HG02840 (cell line): Measurements from ENCODE around the gene CNGB1.
"Not testable (repeated sequence)": the region's sequence is repeated elsewhere in the genome, so short reads cannot be mapped to it uniquely, and the experiment has no call there.

Experiments used
- ATAC-seq: cut with Tn5 transposase; IDR thresholded peaks from one replicate; pipeline ENCODE4 v1.9.1; 2021; ENCODE audit warnings: mild to moderate bottlenecking, moderate library complexity, moderate number of reproducible peaks; ENCODE audit not compliant: unreplicated experiment, low FRiP score

CNGB1 gene

DNA sequence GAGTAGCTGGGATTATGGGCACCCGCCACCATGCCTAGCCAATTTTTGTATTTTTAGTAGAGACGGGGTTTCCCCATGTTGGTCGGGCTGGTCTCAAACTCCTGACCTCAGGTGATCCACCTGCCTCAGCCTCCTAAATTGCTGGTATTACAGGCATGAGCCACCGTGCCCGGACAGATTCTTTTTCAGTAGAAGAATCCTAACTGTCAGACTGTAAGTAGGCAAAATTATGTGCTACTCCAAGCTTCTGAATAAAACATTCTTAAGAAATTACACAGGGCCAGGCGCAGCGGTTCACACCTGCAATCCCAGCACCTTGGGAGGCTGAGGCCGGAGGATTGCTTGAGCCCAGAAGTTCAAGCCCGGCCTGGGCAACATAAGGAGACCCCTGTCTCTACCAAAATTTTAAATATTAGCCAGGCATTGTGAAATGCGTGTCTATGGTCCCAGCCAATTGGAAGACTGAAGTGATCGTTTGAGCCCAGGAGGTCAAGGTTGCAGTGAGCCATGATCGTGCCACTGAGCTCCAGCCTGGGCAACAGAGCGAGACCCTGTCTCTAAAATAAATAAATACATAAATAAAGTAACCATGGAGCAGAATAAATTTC, 101.9 kb downstream of the CNGB1 start:
- no peak for ATAC-seq

DNA sequence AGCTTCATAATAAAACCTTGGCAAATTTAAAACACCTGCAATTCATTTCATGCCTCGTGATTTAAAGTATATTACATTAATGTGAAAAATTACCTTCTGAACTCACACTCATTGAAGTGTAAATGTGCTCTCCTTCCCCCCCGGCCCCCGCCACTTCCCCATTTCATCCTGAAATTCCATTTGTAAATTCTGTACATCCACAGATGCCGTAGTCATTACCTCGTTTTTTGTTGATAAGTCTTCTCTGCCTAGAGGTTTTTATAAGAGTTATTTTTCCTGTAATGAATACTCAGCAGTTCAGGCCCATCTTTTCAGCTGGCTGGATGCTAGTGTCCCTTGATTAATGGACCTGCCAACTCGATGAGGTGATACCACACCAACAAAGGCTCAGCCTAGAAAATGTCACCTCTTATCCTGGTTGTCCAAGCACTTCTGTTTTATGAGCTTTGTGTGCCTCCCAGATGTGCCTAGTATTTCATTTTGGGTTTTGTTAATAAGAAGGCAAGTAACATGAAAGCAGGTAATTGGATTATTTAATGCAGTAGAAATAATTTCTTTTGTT, 103.8 kb downstream of the CNGB1 start:
- no peak for ATAC-seq

DNA sequence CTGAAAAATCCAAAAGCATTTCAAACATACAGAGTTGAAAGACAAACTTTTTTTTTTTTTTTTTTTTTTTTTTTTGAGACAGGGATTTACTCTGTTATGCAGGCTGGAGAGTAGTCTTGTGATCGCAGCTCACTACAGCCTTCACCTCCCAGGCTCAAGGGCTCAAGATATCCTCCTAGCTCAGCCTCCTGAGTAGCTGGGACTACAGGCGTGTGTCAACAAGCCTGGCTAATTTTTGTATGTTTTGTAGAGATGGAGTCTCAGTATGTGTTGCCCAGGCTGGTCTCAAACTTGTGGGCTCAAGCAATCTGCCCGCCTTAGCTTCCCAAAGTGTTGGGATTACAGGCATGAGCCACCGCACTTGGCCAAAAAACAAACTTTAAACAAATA, 104.4 kb downstream of the CNGB1 start:
- no peak for ATAC-seq

DNA sequence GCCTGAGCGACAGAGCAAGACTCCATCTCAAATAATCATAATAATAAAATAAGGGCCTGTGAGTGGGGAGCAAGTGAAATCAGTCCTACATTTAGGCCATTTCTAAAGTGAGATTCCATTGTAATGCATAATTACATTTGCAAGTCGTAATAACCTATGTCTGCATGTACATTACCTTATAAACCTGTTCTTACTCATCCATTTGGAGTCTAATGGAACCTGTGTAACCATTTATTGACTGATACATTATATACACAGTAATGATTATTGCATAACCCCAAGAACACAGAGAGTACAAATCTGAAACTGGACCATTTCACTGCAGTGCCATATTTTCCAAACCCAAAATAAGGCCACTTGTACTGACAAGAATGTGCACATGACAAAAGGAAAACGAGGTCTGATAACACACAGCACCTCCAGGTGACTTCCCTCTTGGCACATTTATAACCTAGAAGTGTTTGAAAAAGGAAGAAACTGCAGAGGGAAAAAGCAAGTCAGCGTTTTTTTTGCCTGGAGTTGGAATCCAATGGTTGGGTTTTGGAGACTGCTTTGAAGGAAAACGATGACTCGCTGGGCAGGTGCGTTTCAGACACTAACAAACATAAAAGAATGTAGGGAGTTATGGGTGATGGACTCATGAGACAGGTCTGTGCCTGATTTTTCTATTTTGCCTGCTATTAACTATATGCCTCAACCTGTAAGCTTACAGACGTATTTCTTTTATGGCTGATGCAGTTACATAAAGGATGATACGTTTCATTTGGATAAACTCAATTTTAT, 105.0 kb downstream of the CNGB1 start:
- no peak for ATAC-seq

DNA sequence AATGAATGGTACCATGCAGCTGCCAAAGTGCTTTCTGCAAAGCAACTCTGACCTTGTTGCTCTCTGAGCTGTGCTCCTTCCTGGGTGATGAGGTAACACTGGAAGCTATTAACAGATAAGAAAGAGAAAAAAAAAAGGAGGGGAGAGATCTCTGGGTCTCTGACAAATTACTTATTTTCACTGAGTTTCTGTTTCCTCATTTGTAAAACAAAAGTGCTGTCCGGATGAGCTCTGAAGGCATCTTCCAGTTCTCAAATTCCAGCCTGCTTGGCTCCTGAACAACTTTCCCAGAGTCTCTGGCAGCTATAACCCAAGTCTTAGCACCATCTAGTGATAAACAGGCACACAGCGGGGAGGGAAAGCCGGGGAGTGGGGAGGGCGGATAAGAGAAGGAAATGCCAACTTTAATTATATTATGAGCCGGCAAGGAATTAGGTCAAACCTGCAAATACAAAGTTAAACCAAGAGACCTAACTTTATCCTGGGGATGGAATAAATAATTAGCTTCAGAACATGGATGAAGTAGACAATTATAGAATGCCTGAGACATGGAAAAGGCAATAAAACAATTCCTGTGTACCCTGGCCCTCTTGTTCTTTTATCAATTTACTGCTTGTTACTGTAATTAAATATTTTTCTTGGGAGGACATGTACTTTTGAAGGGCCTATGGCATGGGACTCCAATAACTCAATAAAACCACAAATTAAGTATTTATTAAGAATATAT, 107.3 kb downstream of the CNGB1 start:
- ATAC-seq = no peak

DNA sequence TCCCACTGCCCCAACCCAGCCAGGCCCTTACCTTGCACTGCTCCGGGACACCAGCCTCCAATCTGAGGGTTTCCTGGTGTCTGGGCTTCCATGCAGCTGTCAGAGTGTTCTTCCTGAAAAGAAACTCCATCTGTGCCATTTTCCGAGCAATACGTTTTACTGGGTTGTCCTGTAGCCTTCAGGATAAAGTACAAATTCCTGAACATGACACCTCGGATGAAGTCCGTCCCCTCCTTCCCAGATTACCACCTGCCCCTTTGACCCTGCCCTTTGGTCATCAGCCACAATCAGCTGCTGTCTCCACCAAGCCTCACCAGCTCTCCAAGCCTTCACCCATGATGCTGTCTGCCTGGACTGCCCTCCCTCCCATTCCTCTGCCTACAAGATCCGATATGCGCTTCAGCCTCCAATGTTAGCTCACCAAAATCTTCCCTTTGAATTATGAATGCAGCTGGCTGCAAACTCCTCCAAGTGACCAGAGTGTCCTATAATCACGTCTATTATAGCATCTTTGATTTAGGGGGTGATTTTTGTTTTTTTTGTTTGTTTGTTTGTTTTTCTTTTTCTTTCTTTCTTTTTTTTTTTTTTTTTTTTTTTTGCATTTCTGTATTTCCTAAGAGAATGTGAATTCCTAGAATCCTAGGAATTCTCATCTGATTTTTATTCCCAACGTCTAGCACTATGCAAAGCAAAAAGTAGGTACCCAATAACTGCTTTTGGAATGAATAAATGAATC, 108.1 kb downstream of the CNGB1 start:
- ATAC-seq = no peak

DNA sequence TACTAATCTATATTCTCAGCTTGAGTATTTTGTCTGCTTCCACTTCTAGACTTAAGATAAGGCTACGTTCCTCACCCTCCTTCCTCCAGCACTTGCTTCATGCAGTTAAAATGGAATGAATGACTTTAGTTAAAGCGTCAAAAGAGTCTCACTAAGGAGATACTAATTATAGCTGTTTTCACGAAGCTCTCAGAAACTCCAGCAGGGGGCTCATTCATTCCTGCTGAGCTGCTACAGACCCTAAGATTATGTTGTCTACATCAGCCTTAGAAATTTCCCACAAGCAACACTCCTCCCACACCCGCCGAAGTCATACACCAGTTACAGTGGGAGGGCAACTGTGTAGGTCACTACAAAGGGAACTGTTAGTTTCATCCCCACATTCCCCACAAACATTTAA, 111.6 kb downstream of the CNGB1 start:
- no peak for ATAC-seq

DNA sequence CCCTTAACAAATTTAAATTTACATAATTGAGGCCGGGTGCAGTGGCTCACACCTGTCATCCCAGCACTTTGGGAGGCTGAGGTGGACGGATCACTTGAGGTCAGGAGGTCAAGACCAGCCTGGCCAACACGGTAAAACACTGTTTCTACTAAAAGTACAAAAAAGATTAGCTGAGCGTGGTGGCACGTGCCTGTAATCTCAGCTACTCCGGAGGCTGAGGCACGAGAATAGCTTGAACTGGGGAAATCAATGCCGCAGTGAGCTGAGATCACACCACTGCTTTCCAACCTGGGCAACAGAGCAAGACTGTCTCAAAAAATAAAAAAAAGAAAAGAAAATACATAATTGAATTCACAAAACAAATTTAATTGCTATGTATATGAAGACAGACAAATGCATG, 112.3 kb downstream of the CNGB1 start:
- ATAC-seq = no peak

DNA sequence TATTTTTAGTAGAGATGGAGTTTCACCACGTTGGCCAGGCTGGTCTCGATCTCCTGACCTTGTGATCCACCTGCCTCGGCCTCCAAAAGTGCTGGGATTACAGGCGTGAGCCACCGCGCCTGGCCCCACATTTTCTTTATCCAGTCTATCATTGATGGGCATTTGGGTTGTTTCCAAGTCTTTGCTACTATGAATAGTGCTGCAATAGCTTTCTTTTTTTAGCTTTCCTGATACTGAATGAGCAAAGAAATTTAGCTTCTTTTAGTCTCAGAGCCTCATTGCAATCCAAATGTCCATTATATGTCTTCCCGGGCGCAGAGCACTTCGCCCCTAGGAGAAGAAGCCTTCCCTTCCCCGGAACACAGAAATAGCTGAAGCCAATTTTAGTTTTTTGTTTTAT, 112.9 kb downstream of the CNGB1 start:
- ATAC-seq = not testable (repeated sequence)

DNA sequence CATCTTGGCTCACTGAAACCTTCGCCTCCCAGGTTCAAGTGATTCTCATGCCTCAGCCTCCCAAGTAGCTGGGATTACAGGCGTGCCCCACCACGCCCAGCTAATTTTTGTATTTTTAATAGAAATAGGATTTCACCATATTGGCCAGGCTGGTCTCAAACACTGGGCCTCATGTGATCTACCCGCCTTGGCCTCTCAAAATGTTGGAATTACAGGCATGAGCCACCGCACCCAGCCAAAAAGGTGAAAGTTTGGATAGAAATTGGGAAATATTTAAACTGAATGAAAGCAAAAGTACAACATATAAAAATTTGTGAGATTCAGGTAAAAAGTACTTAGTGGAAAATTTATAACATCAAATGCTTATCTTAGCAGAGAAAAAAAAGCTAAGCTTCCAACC, 115.7 kb downstream of the CNGB1 start:
- no peak for ATAC-seq

DNA sequence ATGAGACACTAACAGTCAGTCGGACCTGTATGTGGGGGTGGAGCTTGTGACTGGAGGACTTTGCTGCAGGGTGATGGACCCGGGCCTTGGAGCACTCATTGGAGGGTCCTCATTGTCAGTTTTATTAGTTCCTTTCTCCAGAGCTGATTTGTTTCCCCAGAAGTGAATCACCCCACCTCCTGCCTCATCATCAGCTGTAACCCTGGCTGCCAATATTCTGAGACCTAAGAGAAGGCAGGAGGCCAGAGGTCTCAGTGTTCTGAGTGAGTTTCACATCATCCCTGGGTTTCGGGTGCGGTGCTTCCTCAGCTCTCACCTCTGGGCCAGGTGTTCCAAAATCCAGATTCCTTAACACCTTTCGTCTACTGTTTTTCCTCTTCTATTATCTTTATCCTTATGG, 118.7 kb downstream of the CNGB1 start:
- no peak for ATAC-seq

DNA sequence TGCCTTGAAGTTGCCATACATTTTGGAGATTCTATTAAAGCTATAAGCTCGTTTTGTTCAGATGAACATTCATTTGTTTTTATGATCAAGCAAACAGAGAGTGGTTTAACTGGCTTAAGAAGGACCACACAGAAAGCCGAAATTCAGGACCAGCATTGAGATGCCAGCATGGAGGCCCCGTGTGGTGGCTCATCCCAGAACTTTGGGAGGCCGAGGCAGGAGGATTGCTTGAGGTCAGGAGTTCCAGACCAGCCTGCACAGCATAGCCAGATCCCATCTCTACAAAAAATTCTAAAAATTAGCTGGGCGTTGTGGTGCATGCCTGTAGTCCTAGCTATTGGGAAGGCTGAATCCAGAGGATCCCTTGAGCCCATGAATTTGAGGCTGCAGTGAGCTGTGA, 122.7 kb downstream of the CNGB1 start:
- no peak for ATAC-seq

DNA sequence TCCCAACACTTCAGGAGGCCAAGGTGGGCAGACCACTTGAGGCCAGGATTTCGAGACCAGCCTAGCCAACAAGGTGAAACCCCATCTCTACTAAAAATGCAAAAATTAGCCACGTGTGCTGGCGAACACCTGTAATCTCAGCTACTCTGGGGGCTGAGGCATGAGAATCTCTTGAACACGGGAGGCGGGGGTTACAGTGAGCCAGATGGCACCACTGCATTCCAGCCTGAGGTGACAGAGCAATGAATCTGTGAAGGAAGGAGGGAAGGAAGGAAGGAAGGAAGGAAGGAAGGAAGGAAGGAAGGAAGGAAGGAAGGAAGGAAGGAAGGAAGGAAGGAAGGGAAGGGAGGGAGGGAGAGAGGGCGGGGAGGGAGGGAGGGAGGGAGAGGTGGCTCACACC, 124.0 kb downstream of the CNGB1 start:
- not testable (repeated sequence) for ATAC-seq

DNA sequence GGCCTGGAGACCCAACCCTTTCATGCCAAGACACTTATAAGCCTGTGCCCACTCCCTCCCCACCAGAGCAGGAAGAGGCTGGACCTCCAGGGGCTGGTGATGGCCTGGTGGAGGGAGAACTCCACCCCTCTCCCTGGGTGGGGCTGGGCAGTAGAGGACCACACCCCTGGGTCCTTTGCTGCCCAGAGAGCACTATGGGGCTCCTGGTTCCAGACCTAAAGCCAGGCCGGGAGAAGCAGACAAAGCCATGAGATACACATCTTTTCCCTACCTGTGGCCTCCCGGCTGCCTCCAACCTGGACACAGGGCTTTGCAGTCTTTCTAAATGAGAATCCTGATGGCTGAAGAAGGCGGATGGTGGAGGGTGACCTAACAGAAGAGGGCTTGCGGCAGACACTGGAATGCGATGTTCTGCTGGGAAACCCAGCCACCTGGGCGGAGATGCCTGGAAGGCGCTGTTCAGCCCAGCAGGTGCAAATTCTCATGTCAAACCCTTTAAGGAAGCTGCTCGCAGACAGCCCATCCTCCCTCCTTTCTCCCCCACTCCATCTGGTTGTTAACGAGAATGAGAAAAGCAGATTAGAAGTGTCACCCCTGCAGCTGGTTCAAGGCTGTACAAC, 124.7 kb downstream of the CNGB1 start:
- ATAC-seq = no peak

DNA sequence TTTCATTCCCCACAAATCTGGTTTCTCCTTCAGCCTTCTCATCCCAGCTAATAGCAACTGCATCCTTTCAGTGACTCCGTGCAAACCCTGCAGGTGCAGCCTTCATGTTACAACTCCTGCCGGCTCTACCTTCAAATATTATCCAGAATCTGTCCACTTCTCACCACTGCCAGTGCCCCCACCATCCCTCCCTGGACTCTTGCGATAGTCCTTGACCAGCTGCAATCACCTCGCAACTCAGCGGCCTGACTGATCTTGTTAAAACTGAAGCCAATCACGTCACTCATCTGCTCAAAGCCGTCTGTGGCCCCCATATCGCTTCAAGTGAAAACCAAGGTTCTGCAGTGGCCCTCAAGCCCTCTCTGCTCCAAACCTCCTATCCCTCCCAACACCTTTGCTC, 125.8 kb downstream of the CNGB1 start:
- no peak for ATAC-seq

DNA sequence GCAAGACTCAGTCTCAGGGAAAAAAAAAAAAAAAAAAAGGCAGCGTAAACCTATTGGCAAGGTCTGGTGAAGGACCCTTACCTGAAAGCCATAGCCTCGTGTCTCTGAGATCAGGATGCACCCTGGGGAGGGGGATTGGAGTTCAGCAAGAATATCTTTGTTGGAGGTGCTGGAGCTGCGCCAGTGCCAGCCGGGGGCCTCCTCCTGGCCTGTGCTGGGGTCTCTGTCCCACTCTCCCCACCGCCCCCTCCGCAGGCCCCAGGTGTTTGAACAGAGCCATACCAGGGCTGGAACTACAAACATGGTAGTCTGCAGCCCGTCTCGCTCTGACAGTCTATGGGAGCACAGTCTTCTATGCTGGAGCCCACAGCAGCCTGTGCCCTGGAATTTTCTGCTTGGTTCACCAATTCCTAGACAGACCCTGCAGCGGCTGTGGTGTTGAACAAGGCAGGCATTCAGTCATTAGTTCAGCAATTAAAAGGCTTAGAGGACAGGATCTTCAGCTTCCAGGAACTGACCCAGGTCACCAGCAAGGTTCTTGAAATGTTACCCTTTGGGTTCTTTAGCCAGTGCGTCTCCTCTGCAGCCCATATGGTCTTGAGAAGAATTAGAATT, 126.4 kb downstream of the CNGB1 start:
- no peak for ATAC-seq

DNA sequence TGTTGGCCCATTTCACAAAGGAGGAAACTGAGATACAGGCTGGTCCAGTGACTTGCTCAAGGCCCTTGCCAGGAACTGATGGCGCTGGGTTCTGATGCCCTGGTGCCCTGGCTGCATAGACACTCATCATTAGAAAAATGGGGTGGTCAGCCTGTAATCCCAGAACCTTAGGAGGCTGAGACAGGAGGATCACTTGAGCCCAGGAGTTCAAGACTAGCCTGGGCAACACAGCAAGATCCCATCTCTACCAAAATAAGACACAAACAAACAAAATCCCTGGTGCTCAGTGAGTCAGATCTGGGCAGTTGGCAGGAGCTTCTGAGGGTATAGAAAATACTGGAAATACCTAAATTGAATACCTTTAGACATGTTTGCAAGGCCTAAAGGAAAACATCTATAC, 127.5 kb downstream of the CNGB1 start:
- no peak for ATAC-seq

DNA sequence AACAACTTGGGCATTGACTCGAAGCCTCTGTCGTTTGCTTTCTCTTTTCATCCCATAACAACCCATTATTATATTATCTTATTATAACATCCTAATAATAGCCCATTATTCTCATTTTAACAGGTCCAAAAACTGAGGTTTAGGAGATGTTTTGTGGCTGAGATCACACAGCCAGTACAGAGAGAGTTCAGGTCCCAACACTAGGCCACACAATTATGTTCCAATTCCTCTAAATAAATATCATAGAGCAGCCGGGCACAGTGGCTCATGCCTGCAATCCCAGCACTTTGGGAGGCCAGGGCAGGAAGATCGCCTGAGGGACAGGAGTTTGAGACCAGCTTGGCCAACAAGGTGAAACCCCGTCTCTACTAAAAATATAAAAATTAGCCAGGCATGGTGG, 128.3 kb downstream of the CNGB1 start:
- no peak for ATAC-seq

DNA sequence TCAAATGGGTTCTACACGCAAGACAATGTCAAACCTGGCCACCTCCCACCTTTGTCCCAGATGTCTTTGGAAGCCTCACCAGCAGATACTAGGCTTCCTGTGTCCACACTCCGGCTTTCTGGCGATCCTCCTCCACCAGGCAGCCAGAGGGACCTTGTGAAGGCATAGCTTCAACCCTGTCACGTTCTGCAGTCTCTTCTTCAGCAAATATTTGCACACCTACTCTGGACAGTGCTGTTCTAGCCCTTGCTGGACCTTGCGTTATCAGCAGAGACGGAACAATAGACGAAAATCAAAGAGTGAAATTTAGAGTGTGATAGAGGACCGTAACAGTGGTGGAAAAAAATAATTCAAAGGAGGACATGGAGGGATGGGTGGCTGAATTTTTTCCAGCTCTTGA, 130.1 kb downstream of the CNGB1 start:
- no peak for ATAC-seq

DNA sequence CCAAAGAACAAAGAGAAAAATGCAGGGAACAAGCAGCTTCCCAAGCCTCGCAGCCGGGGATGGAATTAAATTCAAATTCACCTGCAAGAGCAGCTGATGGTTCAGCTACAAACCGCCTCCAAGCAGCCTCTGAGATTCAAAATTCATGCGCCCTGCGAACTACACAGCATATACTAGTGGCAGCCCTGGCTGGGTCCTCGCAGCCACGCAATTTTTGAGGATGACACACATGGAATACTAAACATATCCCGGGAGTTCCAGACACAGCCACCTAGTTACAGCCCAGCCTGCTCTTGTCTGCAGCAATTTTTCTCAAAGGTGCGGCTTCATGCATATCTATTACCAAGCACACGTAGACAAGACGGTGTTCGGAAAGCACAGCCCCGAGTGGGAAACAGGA, 132.8 kb downstream of the CNGB1 start:
- ATAC-seq = no peak
